Gastrocnemius medialis (tissue), 4 donors: ENCODE measurements around the gene WDR86.

ENCODE experiments used
- CTCF ChIP-seq, 5 experiments: fragments of 450-650 bp in 3 of 5; fragments of 200-600 bp in 2 of 5; sonication (generic) in 2 of 5; IDR thresholded peaks in 4 of 5; conservative IDR thresholded peaks in 1 of 5; 1 replicate in 4 of 5; 2 replicates in 1 of 5; pipeline ENCODE4 v1.5.1; 2016 to 2019; ENCODE audit warnings: antibody characterized with exemption in 5 of 5, mild to moderate bottlenecking in 3 of 5, moderate library complexity in 3 of 5
- POLR2A ChIP-seq, 2 donors: fragments of 450-650 bp; IDR thresholded peaks; one replicate each; pipeline ENCODE4 v1.6.1; 2017; ENCODE audit warnings: antibody characterized with exemption in 2 of 2, mild to moderate bottlenecking in 2 of 2, moderate library complexity in 2 of 2

DNA sequence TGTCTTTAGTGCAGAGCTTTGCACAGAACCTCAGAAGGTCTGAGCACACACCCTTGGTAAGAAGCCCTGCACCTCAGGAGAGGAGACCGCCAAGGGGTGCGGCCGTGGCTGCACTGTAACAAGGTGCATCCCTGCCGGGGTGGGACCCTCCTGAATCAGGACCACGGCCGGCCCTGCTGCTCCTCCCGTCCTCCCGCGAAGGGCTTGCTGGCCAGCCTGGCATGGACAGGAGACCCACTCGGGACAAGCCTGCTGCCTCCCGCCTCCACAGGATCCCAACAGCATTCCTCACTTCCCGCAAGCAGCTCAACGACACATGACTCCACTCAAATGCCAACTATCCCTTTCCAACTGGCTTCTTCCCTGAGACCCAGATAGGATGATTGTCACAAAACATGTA is 12.8 kb downstream of the WDR86 start:
- TF ChIP-seq CTCF (IDR thresholded peaks at IDR 0.05 in 4 of 5, conservative IDR thresholded peaks at IDR 0.05 in 1 of 5) (no peak), POLR2A (IDR thresholded peaks at IDR 0.05) (no peak)
